ENCODE data around the gene ERBB4.

ERBB4 gene

DNA sequence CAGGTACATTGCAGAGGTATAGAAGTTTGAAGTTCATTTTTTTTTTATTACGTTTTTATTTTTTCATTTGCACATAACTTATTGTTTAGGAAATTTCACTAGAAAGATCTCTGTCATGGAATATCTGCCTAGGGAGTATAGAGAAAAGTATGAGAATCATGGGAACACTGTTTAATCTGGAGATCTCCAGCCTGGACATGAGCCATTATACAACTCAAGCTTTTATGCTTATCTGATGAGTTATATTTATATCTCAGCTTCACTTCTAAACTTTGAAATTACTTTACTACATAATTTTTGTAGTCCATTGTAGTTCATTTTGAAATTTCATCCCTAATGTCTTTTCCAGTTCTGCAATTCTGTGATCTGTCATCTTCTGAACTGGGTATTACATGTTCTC is 515.6 kb downstream of the ERBB4 start:
- no peaks in the 10 kb centered on the region for H3K27me3 ChIP-seq (ENCODE audit: insufficient read depth, low read length, poor library complexity, severe bottlenecking)
- H3K9me3 ChIP-seq (ENCODE audit: insufficient read depth, low read depth, low read length) = no peaks in the 10 kb centered on the region
- no peaks in the 10 kb centered on the region for H3K36me3 ChIP-seq (ENCODE audit: insufficient read depth, low read length)
- H3K4me2 ChIP-seq (ENCODE audit: low read depth, low read length, poor library complexity, severe bottlenecking) = no peak overlapping the region
- peaks cover 5% of the 10 kb centered on the region for H3K4me1 ChIP-seq (ENCODE audit: insufficient read depth, low read length, poor library complexity, severe bottlenecking)
- H3K9ac ChIP-seq (ENCODE audit: low read depth, low read length, poor library complexity, severe bottlenecking) = no peak overlapping the region
- no peaks in the 10 kb centered on the region for H3K9me2 ChIP-seq (replicated peaks; ENCODE audit: low read depth, low read length)
- no peaks in the 10 kb centered on the region for H3K79me2 ChIP-seq (ENCODE audit: insufficient read depth, low read length)
- no peaks in the 10 kb centered on the region for H4K20me1 ChIP-seq (ENCODE audit: insufficient read depth, low read length, poor library complexity, severe bottlenecking)
- no peaks in the 10 kb centered on the region for H3F3A ChIP-seq (ENCODE audit: low read depth)
- no peak overlapping the region for H3K4me3 ChIP-seq (ENCODE audit: low read length, poor library complexity, severe bottlenecking)
- H2AFZ ChIP-seq (ENCODE audit: low read length) = no peak overlapping the region
- TF ChIP-seq, protein P1, sequence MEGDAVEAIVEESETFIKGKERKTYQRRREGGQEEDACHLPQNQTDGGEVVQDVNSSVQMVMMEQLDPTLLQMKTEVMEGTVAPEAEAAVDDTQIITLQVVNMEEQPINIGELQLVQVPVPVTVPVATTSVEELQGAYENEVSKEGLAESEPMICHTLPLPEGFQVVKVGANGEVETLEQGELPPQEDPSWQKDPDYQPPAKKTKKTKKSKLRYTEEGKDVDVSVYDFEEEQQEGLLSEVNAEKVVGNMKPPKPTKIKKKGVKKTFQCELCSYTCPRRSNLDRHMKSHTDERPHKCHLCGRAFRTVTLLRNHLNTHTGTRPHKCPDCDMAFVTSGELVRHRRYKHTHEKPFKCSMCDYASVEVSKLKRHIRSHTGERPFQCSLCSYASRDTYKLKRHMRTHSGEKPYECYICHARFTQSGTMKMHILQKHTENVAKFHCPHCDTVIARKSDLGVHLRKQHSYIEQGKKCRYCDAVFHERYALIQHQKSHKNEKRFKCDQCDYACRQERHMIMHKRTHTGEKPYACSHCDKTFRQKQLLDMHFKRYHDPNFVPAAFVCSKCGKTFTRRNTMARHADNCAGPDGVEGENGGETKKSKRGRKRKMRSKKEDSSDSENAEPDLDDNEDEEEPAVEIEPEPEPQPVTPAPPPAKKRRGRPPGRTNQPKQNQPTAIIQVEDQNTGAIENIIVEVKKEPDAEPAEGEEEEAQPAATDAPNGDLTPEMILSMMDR (conservative IDR thresholded peaks at IDR 0.05; ENCODE audit: low read length) = no peak
- no peak for TF ChIP-seq EZH2phosphoT487 (IDR thresholded peaks at IDR 0.05; ENCODE audit: borderline replicate concordance)

DNA sequence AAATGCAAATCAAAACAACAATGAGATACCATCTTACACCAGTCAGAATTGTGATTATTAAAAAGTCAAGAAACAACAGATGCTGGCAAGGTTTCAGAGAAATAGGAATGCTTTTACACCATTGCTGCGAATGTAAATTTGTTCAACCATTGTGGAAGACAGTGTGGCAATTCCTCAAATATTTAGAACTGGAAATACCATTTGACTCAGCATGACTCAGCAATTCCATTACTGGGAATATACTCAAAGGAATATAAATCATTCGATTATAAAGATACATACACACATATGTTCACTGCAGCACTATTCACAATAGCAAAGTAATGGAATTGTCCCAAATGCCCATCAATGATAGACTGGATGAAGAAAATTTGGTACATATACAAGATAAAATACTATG is 516.7 kb downstream of the ERBB4 start:
- H3F3A ChIP-seq (ENCODE audit: low read depth) = no peaks in the 10 kb centered on the region
- H3K9me2 ChIP-seq (replicated peaks; ENCODE audit: low read depth, low read length) = no peaks in the 10 kb centered on the region
- no peak overlapping the region for H2AFZ ChIP-seq (ENCODE audit: low read length)
- H3K36me3 ChIP-seq (ENCODE audit: insufficient read depth, low read length) = no peaks in the 10 kb centered on the region
- no peak overlapping the region for H3K9ac ChIP-seq (ENCODE audit: low read depth, low read length, poor library complexity, severe bottlenecking)
- no peaks in the 10 kb centered on the region for H3K9me3 ChIP-seq (ENCODE audit: insufficient read depth, low read depth, low read length)
- no peaks in the 10 kb centered on the region for H3K27me3 ChIP-seq (ENCODE audit: insufficient read depth, low read length, poor library complexity, severe bottlenecking)
- H3K79me2 ChIP-seq (ENCODE audit: insufficient read depth, low read length) = no peaks in the 10 kb centered on the region
- TF ChIP-seq EZH2phosphoT487 (IDR thresholded peaks at IDR 0.05; ENCODE audit: borderline replicate concordance) = no peak
- TF ChIP-seq, protein P1 (conservative IDR thresholded peaks at IDR 0.05; ENCODE audit: low read length) = no peak
- no peak overlapping the region for H3K4me3 ChIP-seq (ENCODE audit: low read length, poor library complexity, severe bottlenecking)
- H4K20me1 ChIP-seq (ENCODE audit: insufficient read depth, low read length, poor library complexity, severe bottlenecking) = no peaks in the 10 kb centered on the region
- no peak overlapping the region for H3K4me2 ChIP-seq (ENCODE audit: low read depth, low read length, poor library complexity, severe bottlenecking)
- H3K4me1 ChIP-seq (ENCODE audit: insufficient read depth, low read length, poor library complexity, severe bottlenecking) = peaks cover 5% of the 10 kb centered on the region

DNA sequence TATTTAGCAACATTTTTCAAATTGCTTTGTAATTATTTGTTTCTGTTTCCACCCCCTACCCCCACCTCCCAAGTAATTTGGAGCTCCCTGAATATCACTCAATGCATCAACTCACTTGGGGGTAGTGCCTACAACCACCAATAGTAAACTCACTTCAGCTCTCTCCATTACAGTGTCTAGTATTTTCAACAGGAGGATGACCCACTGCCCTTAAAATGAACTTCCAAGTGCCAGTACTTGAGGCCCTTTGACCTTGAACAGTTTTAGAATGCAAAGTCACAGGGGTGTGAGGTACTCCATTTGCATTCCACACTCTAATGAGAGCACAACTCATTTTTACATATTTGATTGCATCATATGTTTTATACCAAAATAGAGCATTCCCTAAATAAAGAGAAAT is 523.0 kb downstream of the ERBB4 start:
- Histone ChIP-seq H3K4me1 (ENCODE audit: insufficient read depth, low read length, poor library complexity, severe bottlenecking) (no peaks in the 10 kb centered on the region), H4K20me1 (ENCODE audit: insufficient read depth, low read length, poor library complexity, severe bottlenecking) (no peaks in the 10 kb centered on the region), H3K4me2 (ENCODE audit: low read depth, low read length, poor library complexity, severe bottlenecking) (no peak overlapping the region), H3K4me3 (ENCODE audit: low read length, poor library complexity, severe bottlenecking) (no peak overlapping the region), H3K9me2 (replicated peaks; ENCODE audit: low read depth, low read length) (no peaks in the 10 kb centered on the region), H2AFZ (ENCODE audit: low read length) (peak overlapping the region; percentile 54; the same call in 1 of the 2 replicates), H3K27me3 (ENCODE audit: insufficient read depth, low read length, poor library complexity, severe bottlenecking) (no peaks in the 10 kb centered on the region), H3F3A (ENCODE audit: low read depth) (no peaks in the 10 kb centered on the region), H3K79me2 (ENCODE audit: insufficient read depth, low read length) (no peaks in the 10 kb centered on the region), H3K9ac (ENCODE audit: low read depth, low read length, poor library complexity, severe bottlenecking) (no peak overlapping the region), H3K9me3 (ENCODE audit: insufficient read depth, low read depth, low read length) (no peaks in the 10 kb centered on the region), H3K36me3 (ENCODE audit: insufficient read depth, low read length) (no peaks in the 10 kb centered on the region)
- TF ChIP-seq, protein P1 (conservative IDR thresholded peaks at IDR 0.05; ENCODE audit: low read length) = no peak
- TF ChIP-seq EZH2phosphoT487 (IDR thresholded peaks at IDR 0.05; ENCODE audit: borderline replicate concordance) = no peak
